T-helper 1 cell (primary cell): ENCODE measurements around the gene ADGRL3.
"Not testable (repeated sequence)": the region's sequence is repeated elsewhere in the genome, so short reads cannot be mapped to it uniquely, and the experiment has no call there.

Experiments used
- DNase-seq, 5 donors: peaks; one replicate each; pipeline ENCODE4 v3.0.0-alpha.2; 2012 to 2020

The ADGRL3 gene

DNA sequence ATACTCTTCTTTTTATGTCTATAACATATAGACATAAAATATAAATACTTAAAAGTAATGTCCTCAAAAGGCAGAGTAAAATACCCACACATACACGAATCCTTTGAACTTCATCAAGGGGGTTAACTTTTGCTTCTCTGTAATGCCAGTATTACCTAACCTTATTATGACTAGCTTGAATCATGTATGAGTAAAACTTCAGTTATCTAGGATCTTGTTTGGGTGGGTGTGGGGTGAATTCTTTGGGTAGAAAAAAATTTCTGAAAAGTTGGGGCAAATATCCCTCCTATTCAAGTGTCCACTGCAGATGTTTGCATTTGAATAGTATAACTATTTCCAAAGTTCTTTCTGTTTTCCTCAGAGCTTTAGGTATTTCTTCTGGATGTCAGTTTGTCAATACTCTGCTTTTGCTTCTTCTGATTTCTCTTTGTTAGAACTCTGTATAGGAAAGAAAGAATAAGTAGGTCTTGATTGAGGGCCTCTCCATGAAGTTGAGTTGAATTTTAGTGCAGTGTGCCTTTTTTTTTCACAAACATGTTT lies 173.8 kb downstream of the ADGRL3 start:
- DNase-seq, result no peak

DNA sequence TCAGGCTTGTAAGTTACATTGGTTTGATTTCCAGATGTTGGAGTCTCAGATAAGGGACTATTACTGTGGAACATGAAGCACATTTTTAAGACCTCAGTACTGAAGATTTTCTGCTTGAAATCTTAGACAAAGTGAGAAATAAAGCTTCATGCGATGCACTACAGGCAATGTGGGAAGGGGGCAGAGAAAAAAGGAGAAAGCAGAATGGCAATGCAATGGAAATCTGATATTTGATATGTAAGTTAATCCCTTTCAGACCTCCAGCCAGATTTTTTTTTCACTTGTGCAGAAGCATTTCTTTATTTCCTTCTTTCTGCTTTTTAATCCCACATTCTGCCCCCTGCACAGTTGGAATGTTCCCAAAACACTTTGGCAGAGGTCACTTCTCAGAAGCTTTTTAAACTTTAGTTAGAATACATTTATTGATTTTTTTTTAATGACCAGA lies 174.3 kb downstream of the ADGRL3 start:
- DNase-seq, result no peak

DNA sequence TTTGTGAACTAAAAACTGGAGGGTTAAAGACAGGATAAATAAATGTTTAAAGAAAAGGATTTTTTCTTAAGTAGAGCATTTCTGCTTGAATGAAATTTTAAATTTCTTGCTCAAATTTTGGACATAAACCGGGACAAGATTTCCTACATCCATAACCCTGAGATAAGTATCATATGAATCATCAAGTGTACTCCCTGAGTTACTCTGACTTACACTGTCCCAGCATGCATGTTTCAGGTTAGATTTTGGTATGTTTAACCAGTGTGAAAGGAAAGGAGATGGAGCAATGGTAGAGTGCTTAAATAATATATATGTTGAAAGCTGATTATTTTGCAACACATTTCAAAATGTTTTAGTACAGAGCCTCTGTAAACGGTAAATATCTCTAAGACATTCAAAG lies 175.2 kb downstream of the ADGRL3 start:
- DNase-seq, result no peak

DNA sequence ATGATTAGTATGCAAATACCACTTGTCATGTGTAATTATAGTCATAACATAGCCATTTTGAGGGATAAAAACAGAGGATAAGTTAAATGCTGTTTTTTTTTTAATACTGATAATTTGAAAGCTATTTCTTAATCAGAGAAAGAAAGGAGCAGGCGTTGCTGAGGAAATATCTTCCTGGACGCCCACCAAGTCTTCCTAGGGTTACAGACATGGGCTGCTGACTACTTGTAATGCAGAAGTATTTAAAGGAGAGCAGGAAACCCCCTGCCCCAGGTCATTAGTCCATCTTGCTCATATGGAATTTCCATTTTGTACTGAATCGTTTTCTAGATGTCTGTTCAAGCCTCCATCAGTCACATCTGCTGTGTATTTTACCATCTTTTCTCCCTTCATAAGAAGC lies 176.2 kb downstream of the ADGRL3 start:
- no peak for DNase-seq

DNA sequence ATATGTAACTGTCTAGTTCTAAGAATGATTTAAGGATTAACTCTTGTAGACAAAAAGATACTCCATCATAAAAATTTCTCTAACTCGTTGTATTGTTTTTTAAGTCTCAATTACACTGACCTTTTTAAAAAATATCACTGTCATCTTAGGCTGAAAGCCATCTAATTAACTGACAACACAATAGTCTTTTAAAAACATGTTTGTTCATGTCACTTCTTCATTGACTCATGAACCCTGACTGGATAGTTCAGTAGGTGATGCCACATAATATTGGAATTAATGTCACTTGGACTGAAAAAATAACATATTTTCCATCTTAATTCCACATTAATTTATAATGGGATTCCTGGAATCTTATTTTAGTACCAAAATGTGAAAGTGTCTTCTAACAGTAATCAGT lies 179.3 kb downstream of the ADGRL3 start:
- DNase-seq, result no peak

DNA sequence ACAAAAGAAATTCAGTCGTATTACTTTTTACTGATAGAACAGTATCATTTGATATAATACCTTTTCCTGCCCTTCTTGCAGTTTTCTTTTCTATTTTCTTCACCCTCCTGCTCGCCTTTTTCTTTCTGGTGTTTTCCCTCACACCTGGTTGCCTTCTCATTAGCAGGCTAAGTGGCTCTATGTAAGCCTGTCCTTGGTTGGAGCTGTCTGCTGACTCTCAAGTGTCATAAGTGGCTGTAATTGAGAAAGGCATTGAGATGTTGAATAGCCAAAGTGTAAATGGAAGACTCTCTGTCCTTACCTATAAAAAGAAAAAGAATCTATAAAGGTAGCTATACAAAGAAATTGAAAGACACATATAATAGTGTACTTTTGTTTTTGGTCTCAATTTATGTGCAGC lies 180.7 kb downstream of the ADGRL3 start:
- no peak for DNase-seq

DNA sequence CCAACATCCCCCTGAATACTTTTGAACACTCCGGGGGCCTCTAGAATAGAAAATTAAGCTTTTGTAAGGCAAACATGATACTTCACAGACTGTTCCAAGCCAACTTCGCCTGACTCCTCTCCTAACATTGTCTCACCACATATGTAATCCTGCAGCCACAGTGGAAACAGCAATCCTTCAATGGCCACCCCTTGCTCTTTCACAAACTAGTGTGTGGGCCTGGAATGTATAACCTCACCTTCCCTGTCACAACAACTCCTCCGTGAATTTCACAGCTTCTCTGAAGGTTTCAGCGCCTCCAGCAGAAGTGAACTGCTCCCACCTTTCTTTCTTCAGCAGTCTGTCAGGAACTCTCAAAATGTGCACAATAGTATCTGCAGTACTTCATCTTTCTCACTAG lies 185.1 kb downstream of the ADGRL3 start:
- DNase-seq, result no peak

DNA sequence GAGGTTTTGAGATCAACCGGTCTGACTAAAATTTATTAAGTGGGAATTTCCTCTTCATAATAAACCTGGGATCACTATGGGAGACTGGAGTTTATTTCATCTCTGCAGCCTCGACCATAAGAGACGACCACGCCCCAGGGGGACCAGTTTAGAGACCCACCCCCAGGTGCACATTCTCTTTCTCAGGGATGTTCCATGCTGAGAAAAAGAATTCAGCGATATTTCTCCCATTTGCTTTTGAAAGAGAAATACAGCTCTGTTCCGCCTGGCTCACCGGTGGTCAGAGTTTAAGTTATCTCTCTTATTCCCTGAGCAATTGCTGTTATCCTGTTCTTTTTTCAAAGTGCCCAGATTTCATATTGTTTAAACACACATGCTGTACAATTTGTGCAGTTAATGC lies 187.2 kb downstream of the ADGRL3 start:
- DNase-seq, result not testable (repeated sequence)

DNA sequence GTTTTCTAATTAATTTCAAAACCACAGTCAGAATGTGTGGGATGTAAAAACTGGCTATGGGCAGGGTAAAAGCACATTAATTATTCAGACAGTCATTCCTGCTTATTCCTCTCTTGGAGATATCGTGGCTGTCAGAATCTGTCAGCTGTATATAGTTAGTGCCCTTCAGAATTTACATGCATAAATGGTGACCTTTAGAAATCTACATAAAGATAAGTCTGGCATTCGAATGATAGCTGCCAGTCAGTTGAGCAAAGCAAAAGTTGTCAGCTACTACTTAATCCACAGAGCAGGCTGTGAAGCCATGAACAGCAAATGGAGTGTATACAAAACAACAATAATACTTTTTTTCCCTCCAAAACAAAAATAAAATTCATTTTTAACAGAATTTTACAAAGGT lies 189.5 kb downstream of the ADGRL3 start:
- DNase-seq, result no peak

DNA sequence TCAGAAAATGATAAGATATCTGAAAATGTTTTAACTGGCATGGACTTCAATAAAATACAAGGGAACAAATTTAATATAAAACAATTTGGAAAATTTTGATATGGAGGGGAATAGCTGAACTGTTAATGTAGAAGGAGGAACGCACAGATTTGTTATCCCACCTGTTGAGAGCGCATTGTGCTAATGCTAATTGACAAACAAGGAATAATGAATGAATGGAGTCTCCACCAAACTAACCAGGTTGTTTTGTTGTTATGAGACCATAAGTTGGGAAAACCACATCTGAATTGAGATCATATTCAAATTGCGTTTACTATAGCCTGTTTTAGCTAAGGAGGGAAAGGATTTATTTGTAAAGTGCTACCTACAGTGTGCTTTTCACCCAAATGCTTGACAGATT lies 195.6 kb downstream of the ADGRL3 start:
- DNase-seq, result no peak

DNA sequence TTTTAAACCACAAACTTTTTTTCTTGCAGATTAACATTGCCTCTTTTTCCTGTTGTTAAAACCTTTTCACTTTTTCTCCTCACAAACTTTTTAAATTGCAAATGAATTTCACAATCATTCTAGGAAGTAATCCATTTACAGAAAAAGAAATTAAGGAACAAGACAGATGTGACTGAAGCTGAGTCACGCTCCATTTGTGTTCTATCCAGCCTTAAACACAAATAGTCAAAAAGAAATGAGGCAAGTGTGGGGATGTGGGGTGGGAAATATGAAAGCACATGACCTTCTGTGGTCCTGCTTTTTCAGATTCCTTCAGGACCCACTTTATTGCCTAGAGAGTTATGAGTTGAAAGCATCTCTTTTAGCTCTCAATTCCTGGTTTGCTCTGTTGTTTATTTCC lies 197.0 kb downstream of the ADGRL3 start:
- no peak for DNase-seq

DNA sequence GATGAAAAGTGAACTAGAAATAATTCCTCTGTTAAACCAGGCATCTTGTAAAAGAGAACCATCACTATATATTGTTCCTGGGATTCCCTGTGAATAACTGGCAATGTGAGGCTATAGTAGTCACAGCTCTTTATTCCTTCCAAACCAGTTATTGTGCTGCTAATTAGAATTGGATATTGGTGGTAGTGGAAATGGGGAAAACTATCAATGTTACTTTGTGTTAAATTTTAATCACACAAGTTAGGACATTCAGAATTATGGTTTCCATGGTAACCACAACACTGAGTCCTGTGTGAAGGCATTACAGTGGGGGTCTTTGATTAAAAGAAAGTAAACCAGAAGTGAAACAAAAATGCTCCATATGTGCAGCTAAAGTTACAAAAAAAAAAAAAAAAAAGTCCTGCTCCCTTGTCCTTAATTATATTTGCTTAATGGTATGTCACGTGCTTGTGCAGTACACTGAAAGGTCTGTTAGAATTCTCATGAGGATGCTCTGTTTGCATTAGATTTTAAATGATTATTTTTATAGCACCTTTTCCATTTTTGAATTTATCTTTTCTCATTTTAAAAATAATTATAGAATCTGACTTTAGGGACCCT lies 200.4 kb downstream of the ADGRL3 start:
- no peak for DNase-seq

DNA sequence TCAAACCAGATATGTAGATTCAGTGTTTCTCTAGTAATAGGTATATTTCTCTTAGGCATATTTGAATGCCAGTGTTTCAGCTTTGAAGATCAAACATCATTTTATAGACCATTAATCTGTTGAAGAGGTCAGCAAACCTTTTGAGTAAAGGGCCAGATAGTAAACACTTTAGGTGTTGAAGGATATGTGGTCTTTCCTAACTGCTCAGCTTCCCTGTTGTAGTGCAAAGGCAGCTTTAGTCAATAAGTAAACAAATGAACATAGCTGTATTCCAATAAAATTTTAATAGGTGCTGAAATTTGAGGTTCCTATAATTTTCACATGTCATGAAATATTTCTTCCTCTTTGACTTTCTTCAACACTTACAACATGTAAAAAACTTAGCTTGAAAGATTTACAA lies 201.6 kb downstream of the ADGRL3 start:
- DNase-seq, result no peak

DNA sequence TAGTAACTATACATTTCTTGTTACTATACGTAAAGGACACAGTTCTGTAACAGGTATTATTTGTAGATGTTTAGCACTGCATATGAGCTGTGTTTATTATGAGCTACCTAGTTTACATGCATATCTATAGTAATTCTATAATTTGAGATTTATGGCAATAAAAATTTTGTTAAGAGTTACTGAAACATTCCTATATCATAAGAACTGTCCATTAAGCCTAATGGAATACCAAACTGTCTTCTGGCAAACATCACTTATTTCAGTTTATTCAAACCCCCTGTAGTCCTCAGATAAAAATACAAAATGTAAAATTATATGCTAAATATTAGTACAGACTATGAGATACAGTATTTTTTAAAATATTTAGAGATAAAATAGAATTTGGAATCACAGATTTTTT lies 205.2 kb downstream of the ADGRL3 start:
- DNase-seq, result no peak

DNA sequence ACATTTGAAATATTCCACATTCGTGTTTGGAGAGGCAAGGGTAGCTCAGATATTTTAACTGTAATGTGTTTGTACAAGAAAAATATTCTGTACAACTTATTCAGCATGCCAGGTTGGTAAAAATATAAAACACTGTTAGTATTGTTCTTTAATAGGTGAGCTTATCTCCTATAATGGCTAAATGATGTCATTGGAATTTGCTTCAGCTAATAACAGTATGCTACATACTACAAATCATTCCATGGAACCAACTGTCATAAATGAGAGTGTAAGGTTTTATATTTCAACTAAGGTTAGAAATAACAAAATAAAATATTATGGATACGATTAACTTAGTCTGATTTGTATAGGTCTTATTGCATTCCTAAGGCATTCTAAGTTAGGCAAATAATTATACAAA lies 206.6 kb downstream of the ADGRL3 start:
- no peak for DNase-seq

DNA sequence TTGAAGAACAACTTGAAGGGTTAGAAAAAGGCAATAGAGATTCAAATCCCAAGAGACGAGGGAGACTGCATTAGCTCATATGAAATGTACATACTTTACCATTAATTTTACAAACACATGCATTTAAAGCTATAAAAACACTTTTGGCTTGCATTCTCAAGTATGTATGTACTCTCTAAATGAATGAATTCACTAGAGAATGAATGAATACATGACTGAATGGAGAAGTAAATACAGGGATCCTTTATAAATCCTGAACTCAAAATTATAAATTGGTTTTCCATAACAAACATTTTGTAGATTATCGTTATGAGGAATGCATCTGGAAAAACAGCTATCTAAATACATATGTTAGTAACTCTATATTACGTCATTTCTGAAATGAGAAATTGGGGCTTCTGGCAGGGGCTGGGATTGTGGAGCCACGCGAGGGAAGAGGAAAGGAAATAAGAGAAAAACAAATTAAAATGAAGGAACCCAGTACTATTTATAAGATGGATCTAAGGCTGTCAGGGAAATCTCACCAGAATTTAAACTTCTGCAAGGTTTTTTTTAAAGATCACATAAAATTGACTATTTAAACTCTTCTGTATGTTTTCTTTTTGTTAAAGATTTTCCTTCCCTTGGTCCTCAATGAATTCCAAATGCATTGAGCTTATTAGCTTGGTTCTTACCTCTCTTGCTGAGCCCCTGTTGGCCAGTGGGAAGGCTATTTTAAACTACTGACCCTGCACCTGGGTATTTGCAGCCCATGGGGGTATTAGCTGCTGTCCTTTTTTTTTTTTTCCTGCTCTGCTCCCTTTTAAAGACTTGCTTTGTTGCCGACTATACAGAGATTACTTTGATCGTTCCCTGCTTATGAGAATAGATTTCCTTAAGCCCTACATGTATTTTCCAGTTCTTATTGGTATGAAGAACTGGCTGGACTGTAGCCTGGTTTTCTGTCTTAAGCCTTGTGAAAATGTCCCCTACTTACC lies 207.8 kb downstream of the ADGRL3 start:
- no peak for DNase-seq

DNA sequence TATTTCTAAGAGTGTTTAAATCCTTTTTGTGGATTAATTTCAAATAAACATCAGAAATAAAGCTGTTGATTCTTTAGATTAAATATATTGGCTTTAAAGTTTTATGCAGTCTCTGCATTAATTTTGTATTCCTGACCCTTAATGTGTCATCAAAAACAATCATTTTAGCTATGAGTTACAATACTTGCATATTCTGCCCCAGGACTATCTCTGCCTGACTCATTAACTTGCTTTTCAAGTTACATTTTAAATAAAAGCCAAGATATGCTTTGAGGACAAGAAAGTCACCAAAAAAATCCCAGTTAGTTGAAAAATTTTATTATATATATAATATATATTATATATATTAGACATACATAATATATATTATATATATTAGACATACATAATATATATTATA lies 208.7 kb downstream of the ADGRL3 start:
- DNase-seq, result no peak

DNA sequence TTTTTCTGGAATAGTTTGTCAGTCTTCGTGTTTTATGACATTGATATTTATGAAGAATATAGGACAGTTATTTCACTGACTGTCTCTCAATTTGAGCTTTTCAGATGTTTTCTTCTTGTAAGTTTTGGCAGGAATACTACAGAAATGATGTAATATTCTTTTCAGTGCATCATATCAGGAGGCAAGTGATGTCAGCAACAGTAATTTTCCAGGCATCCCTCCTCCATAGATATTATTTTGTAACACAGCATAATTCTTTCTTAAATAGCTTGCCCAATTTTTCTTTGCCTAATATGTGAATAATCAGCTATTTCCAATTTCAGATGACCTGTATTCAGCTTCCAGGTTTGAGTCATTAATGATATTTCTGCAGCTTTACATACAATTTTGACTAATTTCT lies 211.1 kb downstream of the ADGRL3 start:
- no peak for DNase-seq

DNA sequence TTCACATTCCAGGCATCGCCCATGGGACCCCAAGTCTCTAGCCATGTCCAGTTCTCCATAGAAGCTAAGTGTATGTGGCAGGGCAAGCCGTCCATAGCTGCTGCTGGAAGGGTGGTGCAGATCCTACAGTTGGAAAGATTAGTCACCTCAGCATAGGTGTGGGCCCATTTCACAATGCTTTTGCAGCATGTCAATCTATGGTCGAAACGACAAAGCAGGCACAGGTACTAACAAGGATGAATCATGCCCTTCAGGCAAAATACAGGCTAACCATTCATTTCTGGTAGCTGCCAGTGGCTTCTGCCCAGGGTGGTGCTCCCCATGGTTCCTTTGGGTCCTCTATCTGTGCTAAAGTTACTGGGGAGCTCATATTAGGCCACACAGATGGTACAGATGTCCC lies 225.2 kb downstream of the ADGRL3 start:
- no peak for DNase-seq

DNA sequence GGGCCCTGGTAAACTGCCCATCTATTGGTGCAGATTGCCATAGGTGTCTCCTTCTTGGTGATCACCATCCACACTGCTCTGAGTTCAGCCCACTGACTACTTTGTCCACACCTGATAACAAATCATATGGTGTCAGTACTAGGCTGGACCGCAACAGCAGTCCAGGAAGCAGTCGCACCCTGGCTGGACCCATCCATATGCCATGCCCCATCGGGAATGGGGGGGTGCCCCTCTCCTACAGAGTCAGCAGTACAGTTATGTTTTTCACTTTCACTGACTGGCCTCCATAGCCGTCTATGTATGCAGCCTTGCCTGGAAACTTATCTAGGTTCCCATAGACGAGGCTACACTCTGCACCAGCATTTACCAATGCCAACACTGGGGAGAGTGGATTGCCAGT lies 226.1 kb downstream of the ADGRL3 start:
- DNase-seq, result no peak

DNA sequence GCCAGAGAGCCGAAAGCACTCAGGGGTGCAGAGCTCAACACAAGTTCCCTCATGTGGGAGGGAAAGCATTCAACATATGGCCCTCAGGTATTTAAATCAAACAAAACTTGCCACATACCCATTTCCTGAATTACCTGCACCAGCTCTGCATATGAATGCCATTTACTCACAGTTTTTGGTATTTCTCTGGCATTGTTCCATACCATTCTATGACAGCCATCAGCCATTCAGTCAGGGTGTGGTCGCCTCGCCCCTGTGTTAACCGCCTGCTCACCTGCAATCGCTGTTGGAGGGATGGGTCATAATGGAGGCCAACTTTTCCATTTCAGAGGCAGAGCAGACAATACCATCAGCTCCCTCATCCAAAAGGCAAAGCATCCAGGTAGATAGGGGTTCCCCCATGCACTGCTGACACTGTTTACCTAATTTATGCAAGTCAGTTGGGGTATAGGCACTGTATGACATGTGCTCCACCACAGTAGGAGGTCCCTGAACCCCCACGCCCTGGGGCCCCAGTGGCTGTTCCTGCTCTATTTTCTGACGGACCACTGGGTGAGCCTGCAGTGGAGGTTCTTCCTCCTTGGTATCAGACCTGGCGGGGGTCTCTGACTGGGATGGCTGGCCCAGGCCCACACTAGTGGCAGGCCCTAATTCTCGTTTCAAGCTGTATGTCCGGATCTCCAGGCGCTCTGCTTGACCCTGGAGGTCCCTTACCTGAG lies 227.1 kb downstream of the ADGRL3 start:
- DNase-seq, result no peak

DNA sequence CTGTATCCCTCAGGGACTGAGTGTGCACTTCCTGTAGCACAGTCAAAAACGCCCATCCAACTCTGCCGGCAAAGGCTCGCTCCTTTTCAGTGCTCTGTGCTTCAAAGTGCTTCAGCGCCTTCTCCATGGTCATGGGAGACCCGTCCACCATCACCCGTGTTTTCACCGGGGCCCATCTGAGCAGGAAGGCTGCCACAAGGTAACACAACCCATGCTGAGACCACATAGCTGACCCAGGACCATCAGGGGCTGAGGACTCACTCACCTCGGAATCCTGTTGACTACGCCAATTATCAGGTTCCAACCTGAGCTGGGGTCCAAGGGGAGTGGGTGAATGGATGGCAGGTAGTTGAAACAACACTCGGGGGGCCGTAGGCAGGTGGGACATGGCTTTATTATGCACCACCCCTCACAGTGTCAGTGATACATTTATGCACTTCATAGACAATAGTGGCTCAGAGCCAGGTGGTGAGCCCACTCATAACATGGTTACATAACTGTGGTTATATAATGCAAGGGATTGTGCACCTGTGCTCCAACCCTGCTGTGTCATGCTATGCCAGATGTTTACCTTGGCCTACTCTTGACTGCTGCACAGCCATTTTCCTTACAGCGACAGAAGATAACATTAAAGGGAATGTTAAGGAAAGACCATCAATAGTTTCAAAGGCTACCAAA lies 227.8 kb downstream of the ADGRL3 start:
- DNase-seq, result no peak

DNA sequence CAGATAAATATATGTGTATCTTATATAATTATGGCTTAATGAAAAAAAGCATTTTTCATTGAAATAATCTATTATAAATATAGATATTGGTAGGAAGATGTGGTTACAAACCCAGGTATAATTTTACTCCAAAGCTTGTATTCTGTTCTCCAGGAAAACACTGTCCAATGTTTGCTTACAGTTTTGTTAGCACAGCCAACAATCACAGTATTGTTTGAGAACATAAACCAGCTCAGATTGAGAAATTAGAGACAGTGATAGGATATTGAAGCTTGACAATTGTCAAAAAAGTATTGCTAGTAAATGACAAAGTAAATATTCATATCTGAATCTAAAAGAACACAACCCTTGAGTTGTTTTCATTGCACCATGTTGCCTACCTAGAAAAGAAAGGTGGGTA lies 228.8 kb downstream of the ADGRL3 start:
- DNase-seq, result no peak
